Measurements from ENCODE around the gene SGPL1.

The SGPL1 gene

DNA sequence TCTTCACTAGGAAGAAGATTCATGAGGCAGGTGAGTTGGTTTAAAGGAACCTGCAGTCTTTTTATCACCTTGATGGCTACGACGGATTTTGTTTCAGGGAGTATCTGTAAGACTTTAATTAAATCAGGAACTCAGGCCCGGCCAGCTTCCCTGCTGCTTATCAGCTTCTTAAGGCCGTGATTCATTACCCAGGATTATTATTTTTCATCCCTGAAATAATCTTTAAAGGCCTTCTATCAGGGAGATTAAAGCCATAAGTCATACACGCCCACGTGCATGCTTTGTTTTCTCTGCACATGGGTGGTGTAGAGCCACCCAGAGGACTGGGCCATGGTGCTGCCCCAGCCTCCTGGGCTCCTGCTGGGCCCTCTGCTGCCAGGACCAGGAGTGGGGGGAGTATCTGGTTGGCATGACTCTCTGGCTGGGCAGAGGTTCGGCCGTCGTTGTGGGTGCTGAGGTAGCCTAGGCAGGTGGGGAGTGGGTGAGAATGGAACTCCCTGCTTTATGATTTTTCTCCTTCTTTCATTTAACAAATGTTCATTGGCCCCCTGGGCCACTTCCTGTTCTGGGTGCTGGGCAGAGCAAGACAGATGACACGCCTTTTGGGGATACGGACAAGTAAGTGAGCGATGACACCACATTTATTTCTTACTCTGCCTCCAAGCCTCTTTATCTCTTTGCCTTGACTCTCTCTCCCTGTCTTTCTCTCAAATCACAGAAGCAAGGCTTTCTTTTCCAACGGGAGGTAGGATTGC, 111.6 kb downstream of the SGPL1 start:
- DNase-seq, result peak; percentile 30 to 37 (median 34)

- peak in 1 of 3 donors; percentile 8 for DNase-seq
These were observed 112.4 kb downstream of the SGPL1 start for GRCh38 chr10:70928140-70928539.

- no peak for DNase-seq
These were observed 114.7 kb downstream of the SGPL1 start for GRCh38 chr10:70930263-70931000.
